Panc1 (cell line): Measurements from ENCODE around the gene ADK. TPM values are rescaled to one million over a fixed set of nuclear protein-coding genes. Genes with fewer than 3 reads are reported as not detected.
A peak's percentile ranks its signal among the peaks of the same experiment; 100 is the strongest.

Source experiments
- ATAC-seq: fragments of 200-7000 bp; cut with Tn5 transposase; 2 replicates; pipeline ENCODE4 v1.9.1; 2020; ENCODE audit warnings: mild to moderate bottlenecking, moderate library complexity
- BruUV-seq: library from RNA; stranded (reverse); fragments of 400-500 nt; replicated peaks from 2 replicates; lab custom pipeline; 2021; lab: Mats Ljungman, UMichigan
- CTCF ChIA-PET: fragments of 300-600 bp; sonication (Branson Sonifier 250); formaldehyde crosslinking; loops from one replicate; lab custom pipeline; 2022; ENCODE audit warnings: antibody characterized with exemption; lab: Charles Lee
- POLR2A ChIA-PET: fragments of 300-600 bp; sonication (Branson Sonifier 250); formaldehyde crosslinking; loops from one replicate; lab custom pipeline; 2022; ENCODE audit warnings: antibody characterized with exemption; lab: Charles Lee
- DNase-seq: peaks from one replicate; pipeline ENCODE4 v3.0.0-alpha.2; 2010; ENCODE audit warnings: low read depth, low spot score
- H3K27ac ChIP-seq: 2 replicates; pipeline ENCODE4 v1.5.1; 2011; ENCODE audit warnings: mild to moderate bottlenecking, low read length, inconsistent platforms
- H3K27me3 ChIP-seq: fragments of 200-500 bp; sonication (Bioruptor generic); 2 replicates; pipeline ENCODE4 v1.6.0; 2014; ENCODE audit warnings: low read length, inconsistent platforms; ENCODE audit not compliant: control insufficient read depth, insufficient read depth
- H3K36me3 ChIP-seq: fragments of 200-500 bp; sonication (Bioruptor generic); 2 replicates; pipeline ENCODE4 v1.5.1; 2014; ENCODE audit warnings: inconsistent platforms, mild to moderate bottlenecking, low read length, moderate library complexity; ENCODE audit not compliant: control insufficient read depth, insufficient read depth
- H3K4me1 ChIP-seq: 2 replicates; pipeline ENCODE4 v1.5.1; 2011; ENCODE audit warnings: inconsistent platforms, mild to moderate bottlenecking, low read length, moderate library complexity; ENCODE audit not compliant: control insufficient read depth, insufficient read depth
- H3K4me3 ChIP-seq, 2 experiments: 2 replicates each; pipeline ENCODE4 v1.5.1; 2011 to 2012; ENCODE audit warnings: low read depth in 2 of 2, low read length in 2 of 2, mild to moderate bottlenecking in 2 of 2, inconsistent platforms in 1 of 2, moderate library complexity in 1 of 2
- H3K9me3 ChIP-seq: fragments of 200-500 bp; sonication (Bioruptor generic); 2 replicates; pipeline ENCODE4 v1.5.1; 2014; ENCODE audit warnings: low read depth, mild to moderate bottlenecking, inconsistent platforms, low read length, moderate library complexity; ENCODE audit not compliant: control insufficient read depth, insufficient read depth
- CTCF ChIP-seq: fragments of 450-650 bp; IDR thresholded peaks from 2 replicates; pipeline ENCODE4 v1.5.1; 2017; ENCODE audit warnings: mild to moderate bottlenecking
- POLR2AphosphoS5 ChIP-seq: IDR thresholded peaks from 2 replicates; pipeline ENCODE4 v1.6.1; 2012; ENCODE audit warnings: mild to moderate bottlenecking, low read depth, low read length, moderate library complexity
- REST ChIP-seq, 2 experiments: IDR thresholded peaks; 2 replicates each; pipeline ENCODE4 v1.6.1; 2011 to 2012; ENCODE audit warnings: low read depth in 2 of 2, control low read depth in 1 of 2, low read length in 1 of 2, mild to moderate bottlenecking in 1 of 2, moderate library complexity in 1 of 2; ENCODE audit not compliant: insufficient read depth in 1 of 2
- SIN3A ChIP-seq: IDR thresholded peaks from 2 replicates; pipeline ENCODE4 v1.6.1; 2012; ENCODE audit warnings: low read depth, mild to moderate bottlenecking, low read length, moderate library complexity, borderline replicate concordance; ENCODE audit not compliant: insufficient read depth
- TCF7L2 ChIP-seq: IDR thresholded peaks from 2 replicates; pipeline ENCODE4 v1.6.1; 2011; ENCODE audit warnings: mild to moderate bottlenecking, low read depth, low read length, inconsistent platforms
- in situ Hi-C: cut with HindIII; loops from 2 replicates; pipeline ENCODE4 v1.10.0; 2016; ENCODE audit warnings: low sequenced_read_pairs, low pct_unique_long_range_greater_than_20kb
- intact Hi-C: fragments of 100-400 bp; cut with micrococcal nuclease; formaldehyde crosslinking; loops from one replicate; pipeline ENCODE4 v1.10.0; 2022; ENCODE audit not compliant: unreplicated experiment
- total RNA-seq: library from RNA; stranded (reverse); gene quantifications from one replicate; pipeline ENCODE4 v1.2.1, GENCODE V29; 2021; ENCODE audit not compliant: unreplicated experiment

ADK gene
- total RNA-seq, 1 experiment from 2014 or later = 64.5 TPM

GRCh38 chr10:74419958-74420375 lies 268.9 kb downstream of the ADK start:
- Histone ChIP-seq H3K27ac (no peak overlapping the region), H3K4me1 (no peaks in the 10 kb centered on the region), H3K4me3 (no peak overlapping the region), H3K9me3 (no peaks in the 10 kb centered on the region), H3K36me3 (no peaks in the 10 kb centered on the region), H3K27me3 (no peaks in the 10 kb centered on the region)
- CTCF ChIA-PET = no interaction called here
- in situ Hi-C loops (no loop called here), intact Hi-C loops (no loop called here)
- ATAC-seq (no peak), DNase-seq (no peak)
- POLR2A ChIA-PET = no interaction called here
- no TSS peak for BruUV-seq
- no peak for TF ChIP-seq TCF7L2
- no peak for TF ChIP-seq REST (IDR thresholded peaks at IDR 0.05; ENCODE audit: insufficient read depth in 1 of 2, low read depth in 2 of 2, low read length in 1 of 2)
- TF ChIP-seq CTCF = peak; percentile 45; the same call in 1 of the 2 replicates
- TF ChIP-seq POLR2AphosphoS5 = no peak
- no peak for TF ChIP-seq SIN3A

GRCh38 chr10:74424565-74424964 lies 273.5 kb downstream of the ADK start:
- no peak overlapping the region for H3K4me3 ChIP-seq
- H3K27ac ChIP-seq = no peak overlapping the region
- CTCF ChIA-PET = no interaction called here
- H3K36me3 ChIP-seq = no peaks in the 10 kb centered on the region
- DNase-seq (no peak), ATAC-seq (no peak)
- POLR2A ChIA-PET = interaction anchor here (0.7 kb wide), 1 partner anchor 87 kb away, joined by 9 read pairs; no protein-coding TSS in a partner anchor
- intact Hi-C loops = no loop called here
- TF ChIP-seq REST (IDR thresholded peaks at IDR 0.05; ENCODE audit: insufficient read depth in 1 of 2, low read depth in 2 of 2, low read length in 1 of 2) (no peak), POLR2AphosphoS5 (no peak), SIN3A (no peak), CTCF (no peak), TCF7L2 (no peak)
- H3K9me3 ChIP-seq = no peaks in the 10 kb centered on the region
- in situ Hi-C loops = no loop called here
- no peaks in the 10 kb centered on the region for H3K27me3 ChIP-seq
- H3K4me1 ChIP-seq = no peaks in the 10 kb centered on the region
- no TSS peak for BruUV-seq
